SW 1271 (cell line): Measurements from ENCODE around the gene CEP104.

Experiments
- DNase-seq, 2 experiments: peaks; one replicate each; lab custom pipeline; 2025; lab: John Stamatoyannopoulos, UW

Gene CEP104

GRCh38 chr1:3894626-3895278 is 37.7 kb upstream of the CEP104 start:
- no peak for DNase-seq

- DNase-seq: no peak
Measured at GRCh38 chr1:3893190-3893589, 36.2 kb upstream of the CEP104 start.

GRCh38 chr1:3892748-3893147 is 35.7 kb upstream of the CEP104 start:
- no peak for DNase-seq

GRCh38 chr1:3891329-3891865 is 34.4 kb upstream of the CEP104 start:
- no peak for DNase-seq

- DNase-seq: no peak
Measured at GRCh38 chr1:3890389-3891328, 33.6 kb upstream of the CEP104 start.

- DNase-seq: no peak
Measured at GRCh38 chr1:3889936-3890335, 32.9 kb upstream of the CEP104 start.

- no peak for DNase-seq
Measured at GRCh38 chr1:3888301-3888700, 31.3 kb upstream of the CEP104 start.

- DNase-seq: no peak
Measured at GRCh38 chr1:3886691-3887090, 29.7 kb upstream of the CEP104 start.

GRCh38 chr1:3886106-3886670 is 29.2 kb upstream of the CEP104 start:
- DNase-seq: no peak

GRCh38 chr1:3885611-3886010 is 28.6 kb upstream of the CEP104 start:
- no peak for DNase-seq

- no peak for DNase-seq
Measured at GRCh38 chr1:3884966-3885365, 28.0 kb upstream of the CEP104 start.

- no peak for DNase-seq
Measured at GRCh38 chr1:3883194-3883925, 26.3 kb upstream of the CEP104 start.

GRCh38 chr1:3881193-3881480 is 24.1 kb upstream of the CEP104 start:
- DNase-seq: no peak

- DNase-seq: no peak
Measured at GRCh38 chr1:3880429-3881192, 23.6 kb upstream of the CEP104 start.

- no peak for DNase-seq
Measured at GRCh38 chr1:3879787-3880428, 22.9 kb upstream of the CEP104 start.

- no peak for DNase-seq
Measured at GRCh38 chr1:3879099-3879498, 22.1 kb upstream of the CEP104 start.

- DNase-seq: no peak
Measured at GRCh38 chr1:3876716-3877115, 19.7 kb upstream of the CEP104 start.

GRCh38 chr1:3874736-3875135 is 17.7 kb upstream of the CEP104 start:
- DNase-seq: no peak

GRCh38 chr1:3872546-3872945 is 15.5 kb upstream of the CEP104 start:
- no peak for DNase-seq

GRCh38 chr1:3871451-3871805 is 14.4 kb upstream of the CEP104 start:
- no peak for DNase-seq

- DNase-seq: no peak
Measured at GRCh38 chr1:3869751-3870301, 12.8 kb upstream of the CEP104 start.
